Measurements from ENCODE around the gene SLC9A9. TPM values are rescaled to one million over a fixed set of nuclear protein-coding genes. Genes with fewer than 3 reads are reported as not detected.

SLC9A9 gene
- polyA plus RNA-seq, 1 donor (not counting 4 experiments of a cell fraction or from before 2014, with no cell fraction given) = 5.2 TPM

DNA sequence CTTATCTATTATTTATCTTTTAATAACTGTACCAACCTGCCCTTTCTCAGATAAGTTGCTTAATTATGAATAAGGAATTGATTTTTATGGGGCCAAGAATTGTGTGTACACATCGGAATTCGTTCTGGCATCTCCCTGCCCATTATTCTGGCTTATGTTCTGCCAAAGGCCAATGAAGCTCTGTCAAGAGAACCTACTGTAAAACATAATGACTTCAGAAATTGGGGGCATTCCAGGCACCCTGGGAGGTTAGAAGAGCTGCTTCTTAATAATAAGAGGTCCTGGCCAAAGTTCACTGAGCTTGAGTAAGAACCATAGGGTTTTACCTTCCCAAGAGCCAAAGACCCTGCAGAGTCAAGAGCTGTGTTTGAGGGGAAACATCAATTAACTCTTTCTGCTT lies 261.7 kb downstream of the SLC9A9 start:
- TF ChIP-seq, protein P1, sequence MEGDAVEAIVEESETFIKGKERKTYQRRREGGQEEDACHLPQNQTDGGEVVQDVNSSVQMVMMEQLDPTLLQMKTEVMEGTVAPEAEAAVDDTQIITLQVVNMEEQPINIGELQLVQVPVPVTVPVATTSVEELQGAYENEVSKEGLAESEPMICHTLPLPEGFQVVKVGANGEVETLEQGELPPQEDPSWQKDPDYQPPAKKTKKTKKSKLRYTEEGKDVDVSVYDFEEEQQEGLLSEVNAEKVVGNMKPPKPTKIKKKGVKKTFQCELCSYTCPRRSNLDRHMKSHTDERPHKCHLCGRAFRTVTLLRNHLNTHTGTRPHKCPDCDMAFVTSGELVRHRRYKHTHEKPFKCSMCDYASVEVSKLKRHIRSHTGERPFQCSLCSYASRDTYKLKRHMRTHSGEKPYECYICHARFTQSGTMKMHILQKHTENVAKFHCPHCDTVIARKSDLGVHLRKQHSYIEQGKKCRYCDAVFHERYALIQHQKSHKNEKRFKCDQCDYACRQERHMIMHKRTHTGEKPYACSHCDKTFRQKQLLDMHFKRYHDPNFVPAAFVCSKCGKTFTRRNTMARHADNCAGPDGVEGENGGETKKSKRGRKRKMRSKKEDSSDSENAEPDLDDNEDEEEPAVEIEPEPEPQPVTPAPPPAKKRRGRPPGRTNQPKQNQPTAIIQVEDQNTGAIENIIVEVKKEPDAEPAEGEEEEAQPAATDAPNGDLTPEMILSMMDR (optimal IDR thresholded peaks at IDR 0.05 in 1 of 3, IDR thresholded peaks at IDR 0.05 in 1 of 3, conservative IDR thresholded peaks at IDR 0.05 in 1 of 3; ENCODE audit: extremely low read depth in 1 of 3, insufficient read depth in 2 of 3, low read length in 3 of 3) = no peak
- TF ChIP-seq EZH2 (IDR thresholded peaks at IDR 0.05; ENCODE audit: low read length) = no peak
- H3K79me2 ChIP-seq (ENCODE audit: control insufficient read depth, insufficient read depth, low read length) = no peaks in the 10 kb centered on the region
- H3K27ac ChIP-seq (ENCODE audit: control insufficient read depth, insufficient read depth, low read length) = no peak overlapping the region
- no peaks in the 10 kb centered on the region for H3K9me3 ChIP-seq (ENCODE audit: control insufficient read depth, low read depth, low read length)
- dilution Hi-C loops (cut with MboI; ENCODE audit: extremely low pct_ligation_motif_present, low sequenced_read_pairs) = no loop called here
- H3K4me3 ChIP-seq (ENCODE audit: control insufficient read depth in 2 of 3, extremely low read depth in 1 of 3, insufficient read depth in 2 of 3, low read depth in 1 of 3, low read length in 3 of 3) = no peak overlapping the region
- H3K36me3 ChIP-seq (ENCODE audit: control insufficient read depth in 2 of 2, extremely low read depth in 1 of 2, insufficient read depth in 2 of 2, low read length in 2 of 2) = no peaks in the 10 kb centered on the region
- H3K4me2 ChIP-seq (ENCODE audit: control insufficient read depth, extremely low read depth, insufficient read depth, low read depth, low read length) = no peak overlapping the region
- no peaks in the 10 kb centered on the region for H3K4me1 ChIP-seq (ENCODE audit: control insufficient read depth, extremely low read depth, insufficient read depth, low read length)
- H3K27me3 ChIP-seq (ENCODE audit: control insufficient read depth, extremely low read depth, insufficient read depth, low read length) = no peaks in the 10 kb centered on the region
- H3K9me1 ChIP-seq (ENCODE audit: control insufficient read depth, extremely low read depth, insufficient read depth, low read length) = no peaks in the 10 kb centered on the region
- no peaks in the 10 kb centered on the region for H4K20me1 ChIP-seq (ENCODE audit: control insufficient read depth, extremely low read depth, insufficient read depth, low read length)
- no peak for DNase-seq (ENCODE audit: low read depth, low spot score)
- no peak overlapping the region for H3K9ac ChIP-seq (ENCODE audit: control insufficient read depth, extremely low read depth, insufficient read depth, low read length)
- H2AFZ ChIP-seq (ENCODE audit: control insufficient read depth, low read length) = no peak overlapping the region
- no peak for FAIRE-seq

DNA sequence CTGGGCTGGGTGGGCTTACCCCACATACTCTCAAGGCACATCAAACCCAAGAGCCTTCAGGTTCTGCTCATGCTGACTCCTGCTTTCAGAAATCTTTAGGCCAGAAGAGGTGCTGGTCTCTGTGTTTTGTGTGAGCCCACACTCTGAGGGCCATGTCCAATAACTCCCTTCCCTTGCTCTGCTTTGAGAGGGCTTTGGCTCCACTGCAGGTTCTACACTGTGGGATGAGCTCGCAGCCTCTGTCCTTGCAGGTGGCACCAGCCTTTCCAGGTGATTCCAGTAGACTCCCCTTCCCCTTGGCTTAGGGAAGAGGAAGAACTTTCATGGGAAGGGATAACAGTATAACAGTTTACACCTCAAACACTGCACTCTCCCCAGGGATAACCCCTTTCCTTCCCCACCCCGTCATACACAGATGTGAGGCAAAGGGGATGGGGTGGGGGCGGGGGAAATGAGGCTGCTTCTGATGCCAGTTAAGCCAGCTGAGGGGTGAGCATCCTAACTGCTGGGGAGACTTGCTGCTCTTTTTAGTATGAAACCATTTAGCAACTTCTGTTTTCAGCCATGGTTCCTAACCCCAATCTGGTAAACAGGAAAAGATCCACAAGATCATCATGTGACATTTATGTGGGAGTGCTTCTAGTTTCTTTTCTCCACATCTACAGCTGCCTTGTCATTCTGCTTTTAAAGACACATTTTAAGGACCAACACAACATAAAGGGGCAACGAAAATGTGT lies 262.4 kb downstream of the SLC9A9 start:
- no peak for TF ChIP-seq EZH2 (IDR thresholded peaks at IDR 0.05; ENCODE audit: low read length)
- TF ChIP-seq, protein P1 (optimal IDR thresholded peaks at IDR 0.05 in 1 of 3, IDR thresholded peaks at IDR 0.05 in 1 of 3, conservative IDR thresholded peaks at IDR 0.05 in 1 of 3; ENCODE audit: extremely low read depth in 1 of 3, insufficient read depth in 2 of 3, low read length in 3 of 3) = no peak
- H3K4me2 ChIP-seq (ENCODE audit: control insufficient read depth, extremely low read depth, insufficient read depth, low read depth, low read length) = no peak overlapping the region
- H3K79me2 ChIP-seq (ENCODE audit: control insufficient read depth, insufficient read depth, low read length) = no peaks in the 10 kb centered on the region
- FAIRE-seq (no peak), DNase-seq (ENCODE audit: low read depth, low spot score) (no peak)
- no peak overlapping the region for H2AFZ ChIP-seq (ENCODE audit: control insufficient read depth, low read length)
- H3K27ac ChIP-seq (ENCODE audit: control insufficient read depth, insufficient read depth, low read length) = no peak overlapping the region
- no peaks in the 10 kb centered on the region for H4K20me1 ChIP-seq (ENCODE audit: control insufficient read depth, extremely low read depth, insufficient read depth, low read length)
- no peaks in the 10 kb centered on the region for H3K27me3 ChIP-seq (ENCODE audit: control insufficient read depth, extremely low read depth, insufficient read depth, low read length)
- no peak overlapping the region for H3K4me3 ChIP-seq (ENCODE audit: control insufficient read depth in 2 of 3, extremely low read depth in 1 of 3, insufficient read depth in 2 of 3, low read depth in 1 of 3, low read length in 3 of 3)
- H3K9me3 ChIP-seq (ENCODE audit: control insufficient read depth, low read depth, low read length) = no peaks in the 10 kb centered on the region
- no peaks in the 10 kb centered on the region for H3K36me3 ChIP-seq (ENCODE audit: control insufficient read depth in 2 of 2, extremely low read depth in 1 of 2, insufficient read depth in 2 of 2, low read length in 2 of 2)
- H3K9ac ChIP-seq (ENCODE audit: control insufficient read depth, extremely low read depth, insufficient read depth, low read length) = no peak overlapping the region
- H3K9me1 ChIP-seq (ENCODE audit: control insufficient read depth, extremely low read depth, insufficient read depth, low read length) = no peaks in the 10 kb centered on the region
- dilution Hi-C loops (cut with MboI; ENCODE audit: extremely low pct_ligation_motif_present, low sequenced_read_pairs) = no loop called here
- no peaks in the 10 kb centered on the region for H3K4me1 ChIP-seq (ENCODE audit: control insufficient read depth, extremely low read depth, insufficient read depth, low read length)

Data from keratinocyte (primary cell).